IPS DF 4.7 (cell line): ENCODE results near the gene GAGE12J.
"Not testable (repeated sequence)": the region's sequence is repeated elsewhere in the genome, so short reads cannot be mapped to it uniquely, and the experiment has no call there.

Experiments used
- DNase-seq: peaks from one replicate; pipeline ENCODE4 v3.0.0-alpha.2; 2013; ENCODE audit warnings: low spot score; ENCODE audit errors: extremely low read depth

GAGE12J gene

GRCh38 chrX:49309401-49309981 is 12.3 kb upstream of the GAGE12J start:
- DNase-seq, result peak; percentile 41

GRCh38 chrX:49310371-49310770 is 11.5 kb upstream of the GAGE12J start:
- no peak for DNase-seq

GRCh38 chrX:49312176-49312575 is 9.7 kb upstream of the GAGE12J start:
- no peak for DNase-seq

GRCh38 chrX:49316085-49316484 is 5.8 kb upstream of the GAGE12J start:
- DNase-seq, result no peak

- DNase-seq, result not testable (repeated sequence)
These were observed 429 bp downstream of the GAGE12J start for GRCh38 chrX:49322266-49322665.

- DNase-seq, result not testable (repeated sequence)
These were observed 1.9 kb downstream of the GAGE12J start for GRCh38 chrX:49323735-49324134.

- not testable (repeated sequence) for DNase-seq
These were observed 8.6 kb downstream of the GAGE12J start for GRCh38 chrX:49330421-49330820.

GRCh38 chrX:49331282-49331681 is 9.4 kb downstream of the GAGE12J start, which contains the start of gene GAGE13:
GAGE13 (plus strand) TSS chrX:49331582; CDS start chrX:49332738, 1,156 bp downstream.
- DNase-seq, result not testable (repeated sequence)

GRCh38 chrX:49331841-49332240 is 10.0 kb downstream of the GAGE12J start:
- DNase-seq, result not testable (repeated sequence)

- DNase-seq, result not testable (repeated sequence)
These were observed 19.6 kb downstream of the GAGE12J start for GRCh38 chrX:49341449-49341848.

GRCh38 chrX:49344496-49345175 is 22.8 kb downstream of the GAGE12J start:
- DNase-seq, result not testable (repeated sequence)

GRCh38 chrX:49345402-49345801 is 23.6 kb downstream of the GAGE12J start:
- DNase-seq, result not testable (repeated sequence)

- not testable (repeated sequence) for DNase-seq
These were observed 24.3 kb downstream of the GAGE12J start for GRCh38 chrX:49346150-49346549.
